Ovary (tissue), 9 donors: Measurements from ENCODE around the gene GRM5. TPM values are rescaled to one million over a fixed set of nuclear protein-coding genes. Genes with fewer than 3 reads are reported as not detected.

ENCODE experiments used
- DNase-seq, 5 donors: peaks; one replicate each; pipeline ENCODE4 v3.0.0-alpha.2; 2019 to 2020
- H3K27ac ChIP-seq, 2 donors: fragments of 200-600 bp; one replicate each; pipeline versions ENCODE4 v1.5.1 to v1.8.0; 2019 to 2022
- H3K27me3 ChIP-seq: fragments of 200-600 bp; one replicate; pipeline ENCODE4 v1.8.0; 2022
- H3K36me3 ChIP-seq: fragments of 200-600 bp; sonication (generic); one replicate; pipeline ENCODE4 v1.5.1; 2019
- H3K4me1 ChIP-seq: one replicate; pipeline ENCODE4 v1.8.1; 2013; ENCODE audit warnings: mild to moderate bottlenecking, moderate library complexity; ENCODE audit not compliant: insufficient read depth
- H3K4me3 ChIP-seq: fragments of 200-600 bp; sonication (generic); one replicate; pipeline ENCODE4 v1.5.1; 2017
- H3K9me3 ChIP-seq, 2 donors: fragments of 200-600 bp in 1 of 2; sonication (generic) in 1 of 2; one replicate each; pipeline versions ENCODE4 v1.5.1 to v1.8.1; 2013 to 2019; ENCODE audit warnings: mild to moderate bottlenecking in 1 of 2, moderate library complexity in 1 of 2
- EP300 ChIP-seq: sonication (generic); formaldehyde crosslinking; IDR thresholded peaks from one replicate; pipeline ENCODE4 v1.6.1; 2017; ENCODE audit warnings: antibody characterized with exemption
- POLR2A ChIP-seq: fragments of 450-650 bp; IDR thresholded peaks from one replicate; pipeline ENCODE4 v1.6.1; 2017; ENCODE audit warnings: antibody characterized with exemption, mild to moderate bottlenecking, moderate library complexity
- WGBS, 3 donors: extraction: QIAGEN DNeasy Blood & Tissue Kit in 1 of 3; methylation state at CpG; one replicate each; pipeline versions ENCODE4 v1.1.5 to v1.1.7; 2013 to 2017; 5-methylcytosine and 5-hydroxymethylcytosine counted together
- intact Hi-C, 4 donors: fragments of 100-400 bp; cut with DNase I; formaldehyde crosslinking; loops; one replicate each; pipeline versions ENCODE4 v1.11.0 to v1.15.1; 2022 to 2023
- polyA plus RNA-seq, 2 donors: library from polyadenylated mRNA; stranded (reverse); fragments of 200-250 nt in 1 of 2; fragments of 350-450 nt in 1 of 2; fragmentation: Illumina TruSeq in 1 of 2; extraction: RNeasy Lipid Tissue Mini Kit (QIAGEN cat#74804) in 1 of 2; gene quantifications; one replicate each; pipeline ENCODE4 v1.2.3, GENCODE V29; 2013 to 2014
- total RNA-seq, 7 donors: library from RNA; depleted of rRNA in 2 of 7; stranded (reverse); fragments of >200 nt in 2 of 7; fragmentation: NEBNext Ultra II Directional in 3 of 7; extraction: Animal tissue kit (Norgen Biotek cat#: 25700) in 3 of 7; gene quantifications; one replicate each; pipeline versions ENCODE4 v1.1.0 to v1.2.4, GENCODE V29; 2016 to 2023
- TF ChIP-seq, protein P1 (sequence below), 3 donors: fragments of 450-650 bp in 2 of 3; fragments of 200-600 bp in 1 of 3; IDR thresholded peaks; one replicate each; pipeline versions ENCODE4 v1.5.1 to v1.8.0; 2016 to 2022; ENCODE audit warnings: antibody characterized with exemption in 3 of 3, mild to moderate bottlenecking in 1 of 3
- donor health status: DM: no; HTN: no; CAD: no; lungs with moderate emphysema.
- donor health status: DM: no; HTN: no; CAD: no.
- donor health status: Bipolar disorder and iron deficiency.
- donor health status: DM: yes; HTN: yes; CAD: no.
- donor health status: DM: no; HTN: no; CAD: no.
- donor health status: DM: yes; HTN: yes; CAD: no.

The GRM5 gene
- total and polyA plus RNA-seq, 9 donors: under 0.01 to 0.03 TPM; not detected in 7

DNA sequence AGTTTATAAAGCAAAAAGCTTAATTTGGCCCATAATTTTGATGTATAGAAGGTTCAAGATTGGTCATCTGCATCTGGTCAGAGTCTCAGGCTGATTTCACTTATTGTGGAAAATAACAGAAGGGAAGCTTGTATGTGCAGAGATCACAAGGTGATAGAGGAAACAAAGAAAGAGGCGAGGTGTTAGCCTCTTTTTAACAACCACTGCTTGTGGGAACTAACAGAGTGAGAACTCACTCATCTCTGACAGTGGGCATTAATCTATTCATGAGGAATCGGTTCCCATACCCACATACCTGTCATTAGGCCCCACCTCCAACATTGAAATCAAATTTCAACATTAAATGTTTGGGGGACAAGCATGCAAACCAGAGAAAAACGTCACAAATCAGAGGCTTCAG, 250.3 kb downstream of the GRM5 start:
- H3K4me3 ChIP-seq: no peak overlapping the region
- no peaks in the 10 kb centered on the region for H3K36me3 ChIP-seq
- H3K9me3 ChIP-seq: no peaks in the 10 kb centered on the region
- intact Hi-C loops: no loop called here
- H3K4me1 ChIP-seq: no peaks in the 10 kb centered on the region
- WGBS, 3 donors: 32 to 57% (median 50%) methylated on average over 2 to 3 of the region's 3 CpGs
- H3K27me3 ChIP-seq: no peaks in the 10 kb centered on the region
- no peak overlapping the region for H3K27ac ChIP-seq
- TF ChIP-seq EP300: no peak
- TF ChIP-seq POLR2A: no peak
- TF ChIP-seq, protein P1, sequence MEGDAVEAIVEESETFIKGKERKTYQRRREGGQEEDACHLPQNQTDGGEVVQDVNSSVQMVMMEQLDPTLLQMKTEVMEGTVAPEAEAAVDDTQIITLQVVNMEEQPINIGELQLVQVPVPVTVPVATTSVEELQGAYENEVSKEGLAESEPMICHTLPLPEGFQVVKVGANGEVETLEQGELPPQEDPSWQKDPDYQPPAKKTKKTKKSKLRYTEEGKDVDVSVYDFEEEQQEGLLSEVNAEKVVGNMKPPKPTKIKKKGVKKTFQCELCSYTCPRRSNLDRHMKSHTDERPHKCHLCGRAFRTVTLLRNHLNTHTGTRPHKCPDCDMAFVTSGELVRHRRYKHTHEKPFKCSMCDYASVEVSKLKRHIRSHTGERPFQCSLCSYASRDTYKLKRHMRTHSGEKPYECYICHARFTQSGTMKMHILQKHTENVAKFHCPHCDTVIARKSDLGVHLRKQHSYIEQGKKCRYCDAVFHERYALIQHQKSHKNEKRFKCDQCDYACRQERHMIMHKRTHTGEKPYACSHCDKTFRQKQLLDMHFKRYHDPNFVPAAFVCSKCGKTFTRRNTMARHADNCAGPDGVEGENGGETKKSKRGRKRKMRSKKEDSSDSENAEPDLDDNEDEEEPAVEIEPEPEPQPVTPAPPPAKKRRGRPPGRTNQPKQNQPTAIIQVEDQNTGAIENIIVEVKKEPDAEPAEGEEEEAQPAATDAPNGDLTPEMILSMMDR (IDR thresholded peaks at IDR 0.05): no peak
- DNase-seq: no peak

DNA sequence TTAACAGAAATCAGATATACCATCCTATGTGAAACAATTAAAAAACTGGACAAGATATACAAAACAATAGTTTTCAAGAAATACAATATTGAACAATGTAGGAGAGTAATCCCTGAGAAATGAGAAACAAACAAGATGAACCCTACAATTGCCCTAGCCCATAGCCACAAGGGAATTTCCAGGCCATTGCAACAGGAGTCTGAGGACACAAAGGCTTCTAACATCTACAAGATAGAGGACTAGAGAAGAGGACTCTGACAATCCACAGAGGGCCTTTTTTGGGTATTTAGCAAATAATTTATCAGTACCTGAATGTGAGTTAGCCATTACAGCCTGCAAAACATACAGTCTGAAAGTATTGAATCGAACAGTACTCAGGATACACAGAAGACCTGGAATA, 251.7 kb downstream of the GRM5 start:
- DNase-seq: no peak
- Histone ChIP-seq H3K27me3 (no peaks in the 10 kb centered on the region), H3K4me1 (no peaks in the 10 kb centered on the region), H3K9me3 (no peaks in the 10 kb centered on the region), H3K4me3 (no peak overlapping the region), H3K27ac (no peak overlapping the region), H3K36me3 (no peaks in the 10 kb centered on the region)
- 0% methylated on average over 1 of the region's 1 CpG for WGBS, 3 donors
- TF ChIP-seq, protein P1 (IDR thresholded peaks at IDR 0.05): no peak
- TF ChIP-seq EP300 (no peak), POLR2A (no peak)
- intact Hi-C loops: no loop called here

DNA sequence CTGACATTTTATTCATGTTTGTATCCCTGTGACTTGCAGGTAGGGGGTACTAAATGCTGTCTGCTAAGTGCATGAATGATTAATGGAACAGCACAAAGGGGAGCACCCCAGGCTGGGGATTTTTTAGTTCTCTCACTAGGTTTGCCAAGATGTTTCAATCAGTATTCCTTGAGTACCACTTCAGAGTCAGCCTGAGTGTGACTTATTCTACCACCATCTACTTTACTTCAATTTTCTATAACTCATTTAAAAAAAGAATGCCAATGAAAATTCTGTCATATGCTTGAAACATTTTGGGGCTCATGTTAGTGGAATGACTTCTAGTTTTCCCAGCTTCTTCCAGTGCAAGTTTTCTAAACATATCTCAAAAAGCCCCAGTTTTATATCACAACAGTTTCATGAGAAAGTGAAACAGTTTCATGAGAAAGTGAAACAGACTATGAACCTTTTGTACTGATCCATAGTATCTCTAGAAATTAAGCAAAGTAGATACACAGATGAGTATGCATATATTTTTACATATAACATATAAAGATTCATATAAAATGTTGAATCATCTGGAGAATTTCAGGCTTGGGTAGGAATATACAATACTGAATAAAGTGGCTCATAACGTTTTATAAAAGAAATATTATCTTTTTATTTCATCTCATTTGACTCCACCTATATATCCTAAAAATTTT, 252.4 kb downstream of the GRM5 start:
- TF ChIP-seq POLR2A: no peak

DNA sequence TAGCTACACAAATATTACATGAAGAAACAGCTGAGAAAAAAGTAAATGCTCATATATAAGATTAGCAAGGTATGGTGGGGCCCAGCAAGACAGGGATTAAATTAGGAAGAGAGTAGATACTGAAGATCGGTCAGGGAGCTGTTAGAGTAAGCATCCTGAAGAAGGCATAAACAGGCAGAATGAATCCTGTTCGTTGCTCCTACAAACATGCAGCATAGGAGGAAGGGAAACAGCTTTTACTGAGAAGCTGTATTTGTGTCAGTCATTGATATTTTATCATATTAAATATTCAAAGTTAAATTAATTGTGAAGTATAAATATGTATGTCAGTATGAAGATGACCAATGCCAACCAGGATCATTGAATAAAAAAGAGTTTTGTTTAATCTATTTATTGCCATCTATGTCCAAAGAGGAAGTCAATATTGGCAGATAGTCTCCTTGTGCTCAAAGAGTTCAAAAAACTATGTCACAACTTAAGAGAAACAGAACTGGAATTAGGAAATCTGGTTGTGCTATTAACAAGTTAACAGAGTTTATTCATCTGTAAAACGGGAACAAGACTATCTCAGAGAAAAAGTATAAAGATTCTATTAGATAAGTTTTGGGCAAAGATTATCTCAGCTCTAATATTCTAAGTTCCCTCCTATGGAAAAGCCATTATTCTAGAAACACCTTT, 255.2 kb downstream of the GRM5 start:
- no peaks in the 10 kb centered on the region for H3K36me3 ChIP-seq
- no peak overlapping the region for H3K4me3 ChIP-seq
- H3K9me3 ChIP-seq: no peaks in the 10 kb centered on the region
- H3K27me3 ChIP-seq: no peaks in the 10 kb centered on the region
- intact Hi-C loops: no loop called here
- no peak for DNase-seq
- TF ChIP-seq EP300: no peak
- TF ChIP-seq, protein P1 (IDR thresholded peaks at IDR 0.05): no peak
- TF ChIP-seq POLR2A: no peak
- WGBS, 3 donors: 57 to 83% (median 70%) methylated on average over 3 of the region's 3 CpGs
- H3K4me1 ChIP-seq: no peaks in the 10 kb centered on the region
- no peak overlapping the region for H3K27ac ChIP-seq

More for the DNA sequence above, 252.4 kb downstream of the GRM5 start:
- Histone ChIP-seq H3K27ac (no peak overlapping the region), H3K27me3 (no peaks in the 10 kb centered on the region), H3K36me3 (no peaks in the 10 kb centered on the region), H3K4me3 (no peak overlapping the region), H3K9me3 (no peaks in the 10 kb centered on the region), H3K4me1 (no peaks in the 10 kb centered on the region)
- whole genome bisulfite sequencing, 3 donors: 62 to 73% (median 71%) methylated on average over 1 of the region's 1 CpG
- intact Hi-C loops: no loop called here
- no peak for DNase-seq

DNA sequence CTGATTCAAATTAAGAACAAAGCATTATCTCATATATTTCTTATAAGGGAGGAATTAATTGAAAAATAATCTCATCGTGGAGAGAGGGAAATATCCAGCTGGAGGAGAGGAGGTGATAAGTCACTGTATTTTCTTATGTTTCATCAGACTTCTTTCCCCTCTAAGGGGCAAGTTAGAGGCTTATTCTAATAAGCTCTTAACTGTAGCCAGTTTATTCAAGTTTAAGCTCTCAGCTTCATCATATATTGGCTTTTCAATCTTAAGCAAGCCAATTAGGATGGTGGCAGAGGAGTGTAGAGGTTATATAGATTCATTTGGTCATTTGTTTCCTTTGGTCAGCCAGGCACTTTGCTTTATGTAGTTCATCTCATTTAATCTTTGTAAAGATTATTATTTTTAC, 256.7 kb downstream of the GRM5 start:
- 4 to 22% (median 7%) methylated on average over 1 of the region's 1 CpG for WGBS, 3 donors
- TF ChIP-seq, protein P1 (IDR thresholded peaks at IDR 0.05): no peak
- TF ChIP-seq POLR2A (no peak), EP300 (no peak)
- no peaks in the 10 kb centered on the region for H3K9me3 ChIP-seq
- intact Hi-C loops: no loop called here
- no peaks in the 10 kb centered on the region for H3K4me1 ChIP-seq
- H3K27me3 ChIP-seq: no peaks in the 10 kb centered on the region
- no peak overlapping the region for H3K27ac ChIP-seq
- no peaks in the 10 kb centered on the region for H3K36me3 ChIP-seq
- DNase-seq: no peak
- no peak overlapping the region for H3K4me3 ChIP-seq
